GM12872 (cell line): ENCODE measurements around the gene PIEZO2.

Source experiments
- CTCF ChIP-seq: IDR thresholded peaks from 3 replicates; pipeline ENCODE4 v1.5.1; 2011; ENCODE audit warnings: low read depth, mild to moderate bottlenecking, low read length, moderate library complexity; ENCODE audit not compliant: insufficient read depth

Gene PIEZO2

GRCh38 chr18:10950876-10951630, 198.3 kb downstream of the PIEZO2 start:
- no peak for TF ChIP-seq CTCF

GRCh38 chr18:10950080-10950875, 199.1 kb downstream of the PIEZO2 start:
- TF ChIP-seq CTCF, result no peak

GRCh38 chr18:10949655-10950054, 199.7 kb downstream of the PIEZO2 start:
- TF ChIP-seq CTCF, result no peak

GRCh38 chr18:10948421-10948820, 200.9 kb downstream of the PIEZO2 start:
- TF ChIP-seq CTCF, result no peak

- no peak for TF ChIP-seq CTCF
Measured at GRCh38 chr18:10946058-10946457, 203.3 kb downstream of the PIEZO2 start.

GRCh38 chr18:10942998-10943397, 206.4 kb downstream of the PIEZO2 start:
- no peak for TF ChIP-seq CTCF

- no peak for TF ChIP-seq CTCF
Measured at GRCh38 chr18:10939822-10940221, 209.5 kb downstream of the PIEZO2 start.
